Right lobe of liver (tissue), 4 donors: ENCODE results near the gene SPAG16.

Experiments used
- CTCF ChIP-seq, 4 donors: fragments of 200-600 bp in 3 of 4; fragments of 450-650 bp in 1 of 4; IDR thresholded peaks; one replicate each; pipeline versions ENCODE4 v1.5.1 to v1.8.0; 2016 to 2022; ENCODE audit warnings: antibody characterized with exemption in 4 of 4, mild to moderate bottlenecking in 2 of 4
- POLR2A ChIP-seq: fragments of 450-650 bp; IDR thresholded peaks from one replicate; pipeline ENCODE4 v1.6.1; 2017; ENCODE audit warnings: antibody characterized with exemption, mild to moderate bottlenecking
- donor health status: DM: no; HTN: no; CAD: no.
- donor health status: DM: no; HTN: no; CAD: no.
- donor health status: DM: no; HTN: yes; CAD: no.

GRCh38 chr2:214233164-214233563 lies 948.9 kb downstream of the SPAG16 start:
- TF ChIP-seq CTCF (IDR thresholded peaks at IDR 0.05) (no peak), POLR2A (no peak)
